H9 (cell line): ENCODE results near the gene EFS. TPM values are rescaled to one million over a fixed set of nuclear protein-coding genes. Genes with fewer than 3 reads are reported as not detected.

Experiments
- DNase-seq: peaks from one replicate; pipeline ENCODE4 v3.0.0-alpha.2; 2017
- H2AFZ ChIP-seq: one replicate; pipeline ENCODE4 v1.6.1; 2013; ENCODE audit warnings: mild to moderate bottlenecking, low read length, control low read depth, moderate library complexity
- H2AK5ac ChIP-seq: 2 replicates; pipeline ENCODE4 v1.6.1; 2013; ENCODE audit warnings: low read length, control low read depth, mixed read lengths; ENCODE audit not compliant: insufficient read length
- H2BK120ac ChIP-seq: one replicate; pipeline ENCODE4 v1.6.1; 2013; ENCODE audit warnings: low read depth, mild to moderate bottlenecking, low read length, control low read depth, inconsistent platforms; ENCODE audit not compliant: poor library complexity, severe bottlenecking
- H2BK12ac ChIP-seq: 2 replicates; pipeline ENCODE4 v1.6.1; 2013; ENCODE audit warnings: low read length, control low read depth, mixed read lengths, low read depth; ENCODE audit not compliant: insufficient read length
- H2BK15ac ChIP-seq: 2 replicates; pipeline ENCODE4 v1.6.1; 2013; ENCODE audit warnings: low read depth, low read length, control low read depth
- H2BK20ac ChIP-seq: one replicate; pipeline ENCODE4 v1.6.1; 2013; ENCODE audit warnings: low read depth, mild to moderate bottlenecking, low read length, control low read depth, inconsistent platforms; ENCODE audit not compliant: poor library complexity, severe bottlenecking
- H2BK5ac ChIP-seq: 2 replicates; pipeline ENCODE4 v1.6.1; 2013; ENCODE audit warnings: low read length, control low read depth, mixed read lengths; ENCODE audit not compliant: insufficient read length
- H3K14ac ChIP-seq: 2 replicates; pipeline ENCODE4 v1.6.1; 2013; ENCODE audit warnings: low read length, control low read depth; ENCODE audit not compliant: insufficient read depth
- H3K18ac ChIP-seq: 2 replicates; pipeline ENCODE4 v1.6.1; 2013; ENCODE audit warnings: low read depth, mild to moderate bottlenecking, mixed read lengths, low read length, control low read depth; ENCODE audit not compliant: insufficient read length
- H3K23ac ChIP-seq: 2 replicates; pipeline ENCODE4 v1.6.1; 2013; ENCODE audit warnings: low read length, control low read depth, mixed read lengths, low read depth; ENCODE audit not compliant: insufficient read length
- H3K23me2 ChIP-seq: 2 replicates; pipeline ENCODE4 v1.6.1; 2013; ENCODE audit warnings: low read depth, mild to moderate bottlenecking, mixed read lengths, low read length, control low read depth; ENCODE audit not compliant: insufficient read length, poor library complexity, severe bottlenecking
- H3K27ac ChIP-seq: 2 replicates; pipeline ENCODE4 v1.5.1; 2013; ENCODE audit warnings: low read length, control low read depth, mixed read lengths, low read depth; ENCODE audit not compliant: insufficient read length
- H3K27me3 ChIP-seq: 2 replicates; pipeline ENCODE4 v1.6.1; 2013; ENCODE audit warnings: low read length, control low read depth, inconsistent platforms; ENCODE audit not compliant: insufficient read depth
- H3K4ac ChIP-seq: 2 replicates; pipeline ENCODE4 v1.6.1; 2013; ENCODE audit warnings: low read depth, mild to moderate bottlenecking, control low read depth, inconsistent platforms, low read length, moderate library complexity
- H3K4me1 ChIP-seq: 2 replicates; pipeline ENCODE4 v1.6.1; 2013; ENCODE audit warnings: low read length, control low read depth, inconsistent platforms; ENCODE audit not compliant: insufficient read depth
- H3K4me2 ChIP-seq: 2 replicates; pipeline ENCODE4 v1.6.1; 2013; ENCODE audit warnings: low read length, control low read depth, mixed read lengths; ENCODE audit not compliant: insufficient read length, insufficient read depth
- H3K56ac ChIP-seq: 2 replicates; pipeline ENCODE4 v1.6.1; 2013; ENCODE audit warnings: low read depth, mild to moderate bottlenecking, mixed read lengths, low read length, control low read depth; ENCODE audit not compliant: insufficient read length
- H3K79me1 ChIP-seq: 2 replicates; pipeline ENCODE4 v1.6.1; 2013; ENCODE audit warnings: low read depth, mild to moderate bottlenecking, moderate library complexity, low read length, control low read depth, inconsistent platforms; ENCODE audit not compliant: insufficient read depth, poor library complexity, severe bottlenecking
- H3K79me2 ChIP-seq: 2 replicates; pipeline ENCODE4 v1.6.1; 2013; ENCODE audit warnings: low read length, control low read depth, inconsistent platforms; ENCODE audit not compliant: insufficient read depth
- H3K9ac ChIP-seq: 2 replicates; pipeline ENCODE4 v1.6.1; 2013; ENCODE audit warnings: low read length, control low read depth, mixed read lengths; ENCODE audit not compliant: insufficient read length; ENCODE audit errors: extremely low read depth
- H3K9me3 ChIP-seq: one replicate; pipeline ENCODE4 v1.6.1; 2013; ENCODE audit warnings: low read depth, low read length, inconsistent platforms; ENCODE audit not compliant: control insufficient read depth
- H3T11ph ChIP-seq: one replicate; pipeline ENCODE4 v1.6.1; 2013; ENCODE audit warnings: mild to moderate bottlenecking, low read length, control low read depth, inconsistent platforms
- H4K20me1 ChIP-seq: one replicate; pipeline ENCODE4 v1.6.1; 2013; ENCODE audit not compliant: control insufficient read depth, insufficient read length, insufficient read depth
- H4K5ac ChIP-seq: 2 replicates; pipeline ENCODE4 v1.6.1; 2013; ENCODE audit warnings: low read depth, mild to moderate bottlenecking, mixed read lengths, low read length, control low read depth; ENCODE audit not compliant: insufficient read length
- H4K8ac ChIP-seq: replicated peaks from 2 replicates; pipeline ENCODE4 v1.6.1; 2013; ENCODE audit warnings: low read length, control low read depth, mixed read lengths, low read depth; ENCODE audit not compliant: insufficient read length
- H4K91ac ChIP-seq: 2 replicates; pipeline ENCODE4 v1.6.1; 2013; ENCODE audit warnings: low read depth, mild to moderate bottlenecking, moderate library complexity, mixed read lengths, low read length, control low read depth; ENCODE audit not compliant: insufficient read length
- H3K27ac Mint-ChIP-seq, 3 experiments: 2 replicates in 2 of 3; 3 replicates in 1 of 3; pipeline ENCODE4 v1.8.0; 2020 to 2021; ENCODE audit warnings: mixed read lengths in 3 of 3, mild to moderate bottlenecking in 1 of 3, moderate library complexity in 1 of 3
- H3K27me3 Mint-ChIP-seq: 2 replicates; pipeline ENCODE4 v1.8.0; 2021; ENCODE audit warnings: low read depth, mild to moderate bottlenecking, moderate library complexity, mixed read lengths
- H3K36me3 Mint-ChIP-seq, 3 experiments: 2 replicates in 2 of 3; 3 replicates in 1 of 3; pipeline ENCODE4 v1.8.0; 2020 to 2021; ENCODE audit warnings: low read depth in 3 of 3, mixed read lengths in 3 of 3; ENCODE audit not compliant: insufficient read depth in 1 of 3
- H3K4me1 Mint-ChIP-seq, 2 experiments: 2 replicates each; pipeline ENCODE4 v1.8.0; 2020; ENCODE audit warnings: mixed read lengths in 2 of 2
- H3K4me3 Mint-ChIP-seq, 2 experiments: 2 replicates in 1 of 2; 3 replicates in 1 of 2; pipeline ENCODE4 v1.8.0; 2020 to 2021; ENCODE audit warnings: mild to moderate bottlenecking in 2 of 2, mixed read lengths in 2 of 2, moderate library complexity in 1 of 2
- H3K9me3 Mint-ChIP-seq, 2 experiments: 2 replicates in 1 of 2; 3 replicates in 1 of 2; pipeline ENCODE4 v1.8.0; 2020; ENCODE audit warnings: mild to moderate bottlenecking in 2 of 2, mixed read lengths in 2 of 2, moderate library complexity in 1 of 2
- CTCF ChIP-seq: fragments of 200-600 bp; sonication (generic); conservative IDR thresholded peaks from 3 replicates; pipeline ENCODE4 v1.8.0; 2021; ENCODE audit warnings: antibody characterized with exemption, mild to moderate bottlenecking
- WGBS: extraction: QIAGEN DNeasy Blood & Tissue Kit; methylation state at CpG from one replicate; pipeline ENCODE4 v1.1.7; 2013; ENCODE audit warnings: missing lambda C conversion rate, low lambda C conversion rate, mixed read lengths; ENCODE audit not compliant: insufficient read length; ENCODE audit errors: extremely low coverage; 5-methylcytosine and 5-hydroxymethylcytosine counted together
- total RNA-seq: library from RNA; stranded (reverse); gene quantifications from 2 replicates; pipeline ENCODE4 v1.2.1, GENCODE V29; 2021

Gene EFS
- total RNA-seq, 1 experiment from 2014 or later = 32.1 TPM

- no peak overlapping the region for H3K9ac ChIP-seq
- H3K23ac ChIP-seq = no peak overlapping the region
- H2BK12ac ChIP-seq = no peak overlapping the region
- peak overlapping the region in 1 of 2 experiments; percentile 19; a peak in 1 of 5 replicates for H3K4me3 Mint-ChIP-seq
- no peak overlapping the region for H4K8ac ChIP-seq
- H2BK120ac ChIP-seq = no peak overlapping the region
- H3K9me3 ChIP-seq = no peaks in the 10 kb centered on the region
- peaks cover 63% of the 10 kb centered on the region for H3K27me3 Mint-ChIP-seq
- no peak overlapping the region for H4K5ac ChIP-seq
- no peaks in the 10 kb centered on the region for H3K27me3 ChIP-seq
- H4K91ac ChIP-seq = no peak overlapping the region
- H2BK15ac ChIP-seq = no peak overlapping the region
- no peak overlapping the region for H3K14ac ChIP-seq
- H3K4me2 ChIP-seq = no peak overlapping the region
- H3K4me1 ChIP-seq = no peaks in the 10 kb centered on the region
- H3K18ac ChIP-seq = no peak overlapping the region
- WGBS = no CpG with 5 or more reads among the region's 13 CpGs
- no peak overlapping the region for H2BK5ac ChIP-seq
- no peak overlapping the region for H3K27ac Mint-ChIP-seq
- H3K9me3 Mint-ChIP-seq = no peaks in the 10 kb centered on the region
- no peaks in the 10 kb centered on the region for H3K79me1 ChIP-seq
- H2AK5ac ChIP-seq = no peak overlapping the region
- DNase-seq = no peak
- H3T11ph ChIP-seq = no peak overlapping the region
- no peaks in the 10 kb centered on the region for H3K36me3 Mint-ChIP-seq
- H2AFZ ChIP-seq = no peak overlapping the region
- no peak overlapping the region for H3K27ac ChIP-seq
- no peak overlapping the region for H3K56ac ChIP-seq
- TF ChIP-seq CTCF = no peak
- no peaks in the 10 kb centered on the region for H3K23me2 ChIP-seq
- H3K79me2 ChIP-seq = no peaks in the 10 kb centered on the region
- no peaks in the 10 kb centered on the region for H4K20me1 ChIP-seq
- H3K4ac ChIP-seq = no peak overlapping the region
- H2BK20ac ChIP-seq = no peak overlapping the region
- peaks cover 14 to 23% of the 10 kb centered on the region in 2 experiments for H3K4me1 Mint-ChIP-seq
These were observed 40.6 kb upstream of the EFS start for GRCh38 chr14:23405516-23406025.
